ENCODE data around the gene CFAP299.

- TF ChIP-seq CTCF (IDR thresholded peaks at IDR 0.05; ENCODE audit: extremely low read depth in 1 of 2, insufficient read depth in 1 of 2, low read depth in 1 of 2, low read length in 2 of 2) (no peak), POLR2A (IDR thresholded peaks at IDR 0.05; ENCODE audit: low read depth, low read length) (no peak), JUN (IDR thresholded peaks at IDR 0.05; ENCODE audit: borderline replicate concordance, insufficient read depth, insufficient read length, low read depth) (no peak), EZH2 (IDR thresholded peaks at IDR 0.05; ENCODE audit: borderline replicate concordance, low read depth, low read length, severe bottlenecking) (no peak), POLR2AphosphoS5 (IDR thresholded peaks at IDR 0.05; ENCODE audit: insufficient read depth, low read depth, low read length) (no peak)
- TF ChIP-seq, protein P1, sequence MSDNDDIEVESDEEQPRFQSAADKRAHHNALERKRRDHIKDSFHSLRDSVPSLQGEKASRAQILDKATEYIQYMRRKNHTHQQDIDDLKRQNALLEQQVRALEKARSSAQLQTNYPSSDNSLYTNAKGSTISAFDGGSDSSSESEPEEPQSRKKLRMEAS (IDR thresholded peaks at IDR 0.05; ENCODE audit: insufficient read depth, insufficient read length) = no peak
Measured at GRCh38 chr4:80424225-80424581, 88.7 kb downstream of the CFAP299 start.

Measured in endothelial cell of umbilical vein (primary cell).